ENCODE data around the gene ARHGAP10.

The ARHGAP10 gene

GRCh38 chr4:147924604-147925412, 192.9 kb downstream of the ARHGAP10 start:
- peak; percentile 10 for DNase-seq (ENCODE audit: low read depth, low spot score)
- H3K4me3 ChIP-seq (ENCODE audit: low read length) = no peak overlapping the region

GRCh38 chr4:147927377-147928137, 195.7 kb downstream of the ARHGAP10 start:
- no peak for DNase-seq (ENCODE audit: low read depth, low spot score)
- no peak overlapping the region for H3K4me3 ChIP-seq (ENCODE audit: low read length)

GRCh38 chr4:147928400-147928799, 196.5 kb downstream of the ARHGAP10 start:
- no peak overlapping the region for H3K4me3 ChIP-seq (ENCODE audit: low read length)
- DNase-seq (ENCODE audit: low read depth, low spot score) = no peak

- no peak for DNase-seq (ENCODE audit: low read depth, low spot score)
- H3K4me3 ChIP-seq (ENCODE audit: low read length) = no peak overlapping the region
These were observed 197.9 kb downstream of the ARHGAP10 start for GRCh38 chr4:147929746-147930145.

- DNase-seq (ENCODE audit: low read depth, low spot score) = no peak
- no peak overlapping the region for H3K4me3 ChIP-seq (ENCODE audit: low read length)
These were observed 201.4 kb downstream of the ARHGAP10 start for GRCh38 chr4:147933316-147933715.

- no peak for DNase-seq (ENCODE audit: low read depth, low spot score)
- no peak overlapping the region for H3K4me3 ChIP-seq (ENCODE audit: low read length)
These were observed 201.9 kb downstream of the ARHGAP10 start for GRCh38 chr4:147933779-147934178.

GRCh38 chr4:147938496-147938895, 206.6 kb downstream of the ARHGAP10 start:
- DNase-seq (ENCODE audit: low read depth, low spot score) = no peak
- H3K4me3 ChIP-seq (ENCODE audit: low read length) = no peak overlapping the region

GRCh38 chr4:147940171-147940570, 208.3 kb downstream of the ARHGAP10 start:
- no peak for DNase-seq (ENCODE audit: low read depth, low spot score)
- no peak overlapping the region for H3K4me3 ChIP-seq (ENCODE audit: low read length)

GRCh38 chr4:147941373-147941772, 209.5 kb downstream of the ARHGAP10 start:
- no peak overlapping the region for H3K4me3 ChIP-seq (ENCODE audit: low read length)
- no peak for DNase-seq (ENCODE audit: low read depth, low spot score)

- no peak for DNase-seq (ENCODE audit: low read depth, low spot score)
- H3K4me3 ChIP-seq (ENCODE audit: low read length) = no peak overlapping the region
These were observed 210.8 kb downstream of the ARHGAP10 start for GRCh38 chr4:147942729-147943128.

- H3K4me3 ChIP-seq (ENCODE audit: low read length) = no peak overlapping the region
- peak; percentile 45 for DNase-seq (ENCODE audit: low read depth, low spot score)
These were observed 211.3 kb downstream of the ARHGAP10 start for GRCh38 chr4:147943159-147943638.

GRCh38 chr4:147944249-147944648, 212.4 kb downstream of the ARHGAP10 start:
- peak; percentile 39 for DNase-seq (ENCODE audit: low read depth, low spot score)
- no peak overlapping the region for H3K4me3 ChIP-seq (ENCODE audit: low read length)

- DNase-seq (ENCODE audit: low read depth, low spot score) = peak; percentile 89
- 0 out of 2 replicates have a peak overlapping the region, but pooled peaks have one; percentile 9 for H3K4me3 ChIP-seq (ENCODE audit: low read length)
These were observed 212.9 kb downstream of the ARHGAP10 start for GRCh38 chr4:147944670-147945260.

GRCh38 chr4:147948336-147948735, 216.4 kb downstream of the ARHGAP10 start:
- DNase-seq (ENCODE audit: low read depth, low spot score) = no peak

GRCh38 chr4:147950261-147950660, 218.4 kb downstream of the ARHGAP10 start:
- no peak overlapping the region for H3K4me3 ChIP-seq (ENCODE audit: low read length)
- DNase-seq (ENCODE audit: low read depth, low spot score) = no peak

More at GRCh38 chr4:147948336-147948735, 216.4 kb downstream of the ARHGAP10 start:
- no peak overlapping the region for H3K4me3 ChIP-seq (ENCODE audit: low read length)

GRCh38 chr4:147950841-147951240, 219.0 kb downstream of the ARHGAP10 start:
- no peak overlapping the region for H3K4me3 ChIP-seq (ENCODE audit: low read length)
- no peak for DNase-seq (ENCODE audit: low read depth, low spot score)

- H3K4me3 ChIP-seq (ENCODE audit: low read length) = no peak overlapping the region
- no peak for DNase-seq (ENCODE audit: low read depth, low spot score)
These were observed 223.0 kb downstream of the ARHGAP10 start for GRCh38 chr4:147954850-147955249.

- no peak overlapping the region for H3K4me3 ChIP-seq (ENCODE audit: low read length)
- DNase-seq (ENCODE audit: low read depth, low spot score) = no peak
These were observed 224.1 kb downstream of the ARHGAP10 start for GRCh38 chr4:147955827-147956558.

- no peak overlapping the region for H3K4me3 ChIP-seq (ENCODE audit: low read length)
- DNase-seq (ENCODE audit: low read depth, low spot score) = no peak
These were observed 225.6 kb downstream of the ARHGAP10 start for GRCh38 chr4:147957446-147957845.
